GM12892 (cell line): ENCODE measurements around the gene CHRNA5.
"Not testable (repeated sequence)": the region's sequence is repeated elsewhere in the genome, so short reads cannot be mapped to it uniquely, and the experiment has no call there.

Source experiments
- DNase-seq: peaks from one replicate; pipeline ENCODE4 v3.0.0; 2011; ENCODE audit not compliant: insufficient read length
- FAIRE-seq: peaks from 2 replicates; lab custom pipeline; 2011; peaks lifted over from hg19 to GRCh38; lab: Jason Lieb, UNC
- POLR2A ChIP-seq: IDR thresholded peaks from 2 replicates; pipeline ENCODE4 v1.6.1; 2011; ENCODE audit warnings: low read depth, low read length, control low read depth
- POLR2AphosphoS5 ChIP-seq: IDR thresholded peaks from 2 replicates; pipeline ENCODE4 v1.6.1; 2011; ENCODE audit warnings: low read depth, low read length, control low read depth
- TAF1 ChIP-seq: IDR thresholded peaks from 2 replicates; pipeline ENCODE4 v1.6.1; 2011; ENCODE audit warnings: low read depth, mild to moderate bottlenecking, control low read depth, low read length, borderline replicate concordance

The CHRNA5 gene

GRCh38 chr15:78542647-78543046 is 22.7 kb upstream of the CHRNA5 start:
- DNase-seq (no peak), FAIRE-seq (no peak)
- TF ChIP-seq TAF1 (no peak), POLR2AphosphoS5 (no peak), POLR2A (no peak)

- FAIRE-seq (no peak), DNase-seq (no peak)
- no peak; the same call in 1 of the 2 replicates for TF ChIP-seq POLR2AphosphoS5
- no peak for TF ChIP-seq POLR2A
- TF ChIP-seq TAF1, result no peak
Observed at GRCh38 chr15:78550194-78550593, 15.1 kb upstream of the CHRNA5 start.

GRCh38 chr15:78550815-78551214 is 14.5 kb upstream of the CHRNA5 start:
- DNase-seq (no peak), FAIRE-seq (no peak)
- TF ChIP-seq POLR2A (0 out of 2 replicates have a peak, but pooled peaks have one; percentile 39), TAF1 (no peak), POLR2AphosphoS5 (peak; percentile 6; the same call in 1 of the 2 replicates)

GRCh38 chr15:78551902-78552301 is 13.4 kb upstream of the CHRNA5 start:
- TF ChIP-seq POLR2AphosphoS5, result no peak
- TF ChIP-seq TAF1, result no peak
- no peak for TF ChIP-seq POLR2A
- FAIRE-seq (no peak), DNase-seq (no peak)

GRCh38 chr15:78552597-78552996 is 12.7 kb upstream of the CHRNA5 start:
- no peak for DNase-seq
- no peak for FAIRE-seq
- TF ChIP-seq POLR2AphosphoS5, result no peak
- TF ChIP-seq TAF1, result no peak
- no peak for TF ChIP-seq POLR2A

- DNase-seq, FAIRE-seq: not testable (repeated sequence)
Observed at GRCh38 chr15:78560201-78560600, 5.1 kb upstream of the CHRNA5 start.

- TF ChIP-seq POLR2AphosphoS5 (no peak), POLR2A (no peak), TAF1 (no peak)
- DNase-seq (no peak), FAIRE-seq (no peak)
Observed at GRCh38 chr15:78561490-78561889, 3.8 kb upstream of the CHRNA5 start.

- FAIRE-seq (no peak), DNase-seq (no peak)
- TF ChIP-seq POLR2A, result no peak
- TF ChIP-seq POLR2AphosphoS5, result no peak
- no peak for TF ChIP-seq TAF1
Observed at GRCh38 chr15:78563092-78563491, 2.2 kb upstream of the CHRNA5 start.

- DNase-seq (no peak), FAIRE-seq (no peak)
- TF ChIP-seq POLR2A, result no peak
- no peak for TF ChIP-seq TAF1
- no peak for TF ChIP-seq POLR2AphosphoS5
Observed at GRCh38 chr15:78564743-78565096, 600 bp upstream of the CHRNA5 start.

GRCh38 chr15:78565951-78566774 is 843 bp downstream of the CHRNA5 start:
- TF ChIP-seq POLR2AphosphoS5, result no peak

GRCh38 chr15:78567531-78567930 is 2.2 kb downstream of the CHRNA5 start:
- TF ChIP-seq POLR2AphosphoS5, result no peak
- TF ChIP-seq TAF1, result no peak
- TF ChIP-seq POLR2A, result no peak
- no peak for DNase-seq

More at GRCh38 chr15:78565951-78566774, 843 bp downstream of the CHRNA5 start:
- DNase-seq (no peak), FAIRE-seq (peak; percentile 60)

GRCh38 chr15:78570710-78571109 is 5.4 kb downstream of the CHRNA5 start:
- TF ChIP-seq TAF1 (no peak), POLR2AphosphoS5 (no peak), POLR2A (no peak)
- DNase-seq (no peak), FAIRE-seq (no peak)

More at GRCh38 chr15:78567531-78567930, 2.2 kb downstream of the CHRNA5 start:
- FAIRE-seq, result no peak

GRCh38 chr15:78571382-78571781 is 6.1 kb downstream of the CHRNA5 start:
- FAIRE-seq (no peak), DNase-seq (no peak)
- no peak for TF ChIP-seq TAF1
- TF ChIP-seq POLR2AphosphoS5, result no peak
- no peak for TF ChIP-seq POLR2A
